Hematopoietic multipotent progenitor cell treated with erythropoietin and hydrocortisone succinate and interleukin-3 and kit ligand, for 15 days (in vitro differentiated cells): ENCODE results near the gene OR11G2.
"Not testable (repeated sequence)": the region's sequence is repeated elsewhere in the genome, so short reads cannot be mapped to it uniquely, and the experiment has no call there.

Experiments
- DNase-seq: peaks from one replicate; pipeline ENCODE4 v3.0.0-alpha.2; 2015; ENCODE audit warnings: low spot score

The OR11G2 gene

GRCh38 chr14:20228681-20229080 is 38.0 kb downstream of the OR11G2 start, which contains the start of gene OR11H7:
OR11H7 (plus strand) TSS chr14:20228981.
- DNase-seq = no peak

- DNase-seq = not testable (repeated sequence)
Observed at GRCh38 chr14:20235415-20235814, 44.7 kb downstream of the OR11G2 start.

GRCh38 chr14:20247646-20248246 is 57.0 kb downstream of the OR11G2 start:
- DNase-seq = peak; percentile 9
